HepG2 (cell line): ENCODE measurements around the gene PEX10. TPM values are rescaled to one million over a fixed set of nuclear protein-coding genes. Genes with fewer than 3 reads are reported as not detected.

Source experiments
- ARNTL ChIP-seq: sonication (generic); formaldehyde crosslinking; IDR thresholded peaks from 2 replicates; pipeline ENCODE4 v1.4.0; 2020; ENCODE audit warnings: mild to moderate bottlenecking, missing genetic modification reagents
- KDM6A ChIP-seq: IDR thresholded peaks from 2 replicates; pipeline ENCODE4 v1.6.1; 2016; ENCODE audit warnings: low read depth
- MAFG ChIP-seq: sonication (generic); formaldehyde crosslinking; IDR thresholded peaks from 2 replicates; pipeline ENCODE4 v1.5.1; 2020; ENCODE audit warnings: mild to moderate bottlenecking, missing genetic modification reagents
- MTF2 ChIP-seq: sonication (generic); formaldehyde crosslinking; IDR thresholded peaks from 2 replicates; pipeline ENCODE4 v1.5.0; 2020; ENCODE audit warnings: missing genetic modification reagents, borderline replicate concordance
- NFE2L2 ChIP-seq: fragments of 150-350 bp; IDR thresholded peaks from 2 replicates; pipeline ENCODE4 v1.6.1; 2014; ENCODE audit warnings: low read length
- POLR2G ChIP-seq: fragments of 200-400 bp; formaldehyde crosslinking; IDR thresholded peaks from 2 replicates; pipeline ENCODE4 v1.6.1; 2018; ENCODE audit warnings: mild to moderate bottlenecking, low read depth, low read length, moderate library complexity
- SRSF1 ChIP-seq: fragments of 200-400 bp; formaldehyde crosslinking; optimal IDR thresholded peaks from 2 replicates; pipeline ENCODE3; 2017; ENCODE audit warnings: mild to moderate bottlenecking, low read depth, low read length, moderate library complexity
- TBX2 ChIP-seq: sonication (generic); formaldehyde crosslinking; IDR thresholded peaks from 2 replicates; pipeline ENCODE4 v1.5.0; 2020; ENCODE audit warnings: missing genetic modification reagents, mild to moderate bottlenecking, borderline replicate concordance
- TSC22D2 ChIP-seq: sonication (generic); formaldehyde crosslinking; IDR thresholded peaks from 2 replicates; pipeline ENCODE4 v1.5.1; 2020; ENCODE audit warnings: missing genetic modification reagents, mild to moderate bottlenecking, borderline replicate concordance
- ZNF12 ChIP-seq: sonication (generic); formaldehyde crosslinking; IDR thresholded peaks from 2 replicates; pipeline ENCODE4 v1.5.0; 2020; ENCODE audit warnings: missing genetic modification reagents
- ZNF20 ChIP-seq: sonication (generic); formaldehyde crosslinking; IDR thresholded peaks from 2 replicates; pipeline ENCODE4 v1.4.0; 2020; ENCODE audit warnings: mild to moderate bottlenecking, moderate library complexity, missing genetic modification reagents
- ZNF282 ChIP-seq: fragments of 450-650 bp; IDR thresholded peaks from 2 replicates; pipeline ENCODE4 v1.6.1; 2018; ENCODE audit not compliant: partially characterized antibody
- ZNF441 ChIP-seq: sonication (generic); formaldehyde crosslinking; IDR thresholded peaks from 2 replicates; pipeline ENCODE4 v1.7.0; 2021; ENCODE audit warnings: missing genetic modification reagents, borderline replicate concordance
- ZNF570 ChIP-seq: sonication (generic); formaldehyde crosslinking; IDR thresholded peaks from 2 replicates; pipeline ENCODE4 v1.4.0; 2020; ENCODE audit warnings: mild to moderate bottlenecking, missing genetic modification reagents, borderline replicate concordance
- ZNF629 ChIP-seq: sonication (generic); formaldehyde crosslinking; conservative IDR thresholded peaks from 2 replicates; pipeline ENCODE4 v1.5.0; 2020; ENCODE audit warnings: missing genetic modification reagents
- polyA plus RNA-seq, 8 experiments: library from polyadenylated mRNA; depleted of rRNA in 3 of 8; stranded (reverse) in 7 of 8; unstranded in 1 of 8; fragments of >200 nt; fragmentation: Illumina TruSeq in 4 of 8; extraction: Trizol in 4 of 8; gene quantifications; 2 replicates each; pipeline versions ENCODE4 v1.2.1 to v1.2.3, GENCODE V29; 2011 to 2016; ENCODE audit warnings: low read depth in 4 of 8, missing spikeins in 1 of 8, mixed read lengths in 1 of 8; ENCODE audit not compliant: insufficient read depth in 1 of 8
- total RNA-seq, 5 experiments: library from RNA; depleted of rRNA; stranded (reverse); fragments of >200 nt; fragmentation: Illumina TruSeq; extraction: Trizol; gene quantifications; 2 replicates each; pipeline ENCODE4 v1.2.3, GENCODE V29; 2016; ENCODE audit warnings: low read depth in 1 of 5
- TF ChIP-seq, protein P1 (sequence below): IDR thresholded peaks from 2 replicates; pipeline ENCODE4 v1.6.1; 2018; ENCODE audit warnings: missing genetic modification reagents
- TF ChIP-seq, protein P2 (sequence below): sonication (generic); formaldehyde crosslinking; IDR thresholded peaks from 2 replicates; pipeline ENCODE4 v1.4.0; 2020; ENCODE audit warnings: mild to moderate bottlenecking, missing genetic modification reagents, borderline replicate concordance
- TF ChIP-seq, protein P3 (sequence below): sonication (generic); formaldehyde crosslinking; IDR thresholded peaks from 2 replicates; pipeline ENCODE4 v1.8.1; 2023; ENCODE audit warnings: mild to moderate bottlenecking, missing genetic modification reagents
- TF ChIP-seq, protein P4 (sequence below): IDR thresholded peaks from 2 replicates; pipeline ENCODE4 v1.6.1; 2016; ENCODE audit warnings: mild to moderate bottlenecking
- TF ChIP-seq, protein P5 (sequence below): sonication (generic); formaldehyde crosslinking; IDR thresholded peaks from 2 replicates; pipeline ENCODE4 v1.4.0; 2020; ENCODE audit warnings: mild to moderate bottlenecking, missing genetic modification reagents
- TF ChIP-seq, protein P6 (sequence below): sonication (generic); formaldehyde crosslinking; IDR thresholded peaks from 2 replicates; pipeline ENCODE4 v1.4.0; 2020; ENCODE audit warnings: missing genetic modification reagents

Gene PEX10
- total and polyA plus RNA-seq, 2 of the 13 experiments (the other 11 are each of a cell fraction or from before 2014, with no cell fraction given): 16.1 to 39.6 TPM

DNA sequence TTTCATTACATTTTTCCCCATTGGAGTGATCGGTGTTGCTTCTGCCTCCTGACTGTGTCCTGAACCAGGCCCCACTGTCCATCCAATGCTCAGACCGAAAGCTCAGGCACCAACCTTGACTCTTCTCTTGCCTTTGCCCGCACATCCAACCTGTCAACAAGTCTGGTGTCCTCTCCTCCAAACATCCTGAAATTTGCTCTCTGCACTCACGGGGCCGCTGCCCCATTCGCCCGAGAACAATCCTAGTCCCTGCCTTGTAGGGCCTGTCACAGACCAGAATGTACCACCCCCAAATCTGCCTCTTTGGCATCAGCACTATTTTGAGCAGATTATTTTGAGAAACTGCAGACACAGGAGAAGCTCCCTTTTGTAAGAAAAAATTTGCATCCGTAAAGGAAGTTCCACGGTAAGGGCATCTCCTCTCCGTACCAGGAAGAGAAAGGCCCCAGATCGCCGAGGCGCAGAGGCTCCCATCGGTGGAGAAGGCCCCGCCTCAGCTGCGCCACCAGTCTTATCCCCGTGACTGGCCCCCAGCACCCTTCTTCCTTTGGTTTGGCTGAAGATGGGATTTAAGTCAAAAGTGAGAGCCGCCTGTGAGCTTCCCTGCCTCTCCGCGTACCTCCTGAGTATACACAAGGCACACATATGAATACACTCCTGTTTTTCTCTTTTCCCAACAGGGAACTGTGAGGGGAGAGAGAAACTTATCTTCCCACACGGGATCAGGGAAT lies 28.1 kb downstream of the PEX10 start (continued):
- TF ChIP-seq, protein P1, sequence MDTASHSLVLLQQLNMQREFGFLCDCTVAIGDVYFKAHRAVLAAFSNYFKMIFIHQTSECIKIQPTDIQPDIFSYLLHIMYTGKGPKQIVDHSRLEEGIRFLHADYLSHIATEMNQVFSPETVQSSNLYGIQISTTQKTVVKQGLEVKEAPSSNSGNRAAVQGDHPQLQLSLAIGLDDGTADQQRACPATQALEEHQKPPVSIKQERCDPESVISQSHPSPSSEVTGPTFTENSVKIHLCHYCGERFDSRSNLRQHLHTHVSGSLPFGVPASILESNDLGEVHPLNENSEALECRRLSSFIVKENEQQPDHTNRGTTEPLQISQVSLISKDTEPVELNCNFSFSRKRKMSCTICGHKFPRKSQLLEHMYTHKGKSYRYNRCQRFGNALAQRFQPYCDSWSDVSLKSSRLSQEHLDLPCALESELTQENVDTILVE (CRISPR knock-in tag): no peak
- TF ChIP-seq POLR2G: no peak
- no peak for TF ChIP-seq ZNF441
- TF ChIP-seq MAFG (CRISPR knock-in tag): no peak
- TF ChIP-seq ZNF20 (CRISPR knock-in tag): no peak
- TF ChIP-seq, protein P2, sequence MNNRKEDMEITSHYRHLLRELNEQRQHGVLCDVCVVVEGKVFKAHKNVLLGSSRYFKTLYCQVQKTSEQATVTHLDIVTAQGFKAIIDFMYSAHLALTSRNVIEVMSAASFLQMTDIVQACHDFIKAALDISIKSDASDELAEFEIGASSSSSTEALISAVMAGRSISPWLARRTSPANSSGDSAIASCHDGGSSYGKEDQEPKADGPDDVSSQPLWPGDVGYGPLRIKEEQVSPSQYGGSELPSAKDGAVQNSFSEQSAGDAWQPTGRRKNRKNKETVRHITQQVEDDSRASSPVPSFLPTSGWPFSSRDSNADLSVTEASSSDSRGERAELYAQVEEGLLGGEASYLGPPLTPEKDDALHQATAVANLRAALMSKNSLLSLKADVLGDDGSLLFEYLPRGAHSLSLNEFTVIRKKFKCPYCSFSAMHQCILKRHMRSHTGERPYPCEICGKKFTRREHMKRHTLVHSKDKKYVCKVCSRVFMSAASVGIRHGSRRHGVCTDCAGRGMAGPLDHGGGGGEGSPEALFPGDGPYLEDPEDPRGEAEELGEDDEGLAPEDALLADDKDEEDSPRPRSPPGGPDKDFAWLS (CRISPR knock-in tag): no peak
- TF ChIP-seq SRSF1: no peak
- 0 out of 2 replicates have a peak, but pooled peaks have one; percentile 39 for TF ChIP-seq KDM6A
- TF ChIP-seq ZNF629 (CRISPR knock-in tag): 0 out of 2 replicates have a peak, but pooled peaks have one; percentile 14
- TF ChIP-seq TSC22D2: no peak
- TF ChIP-seq ZNF12 (CRISPR knock-in tag): no peak
- TF ChIP-seq, protein P3, sequence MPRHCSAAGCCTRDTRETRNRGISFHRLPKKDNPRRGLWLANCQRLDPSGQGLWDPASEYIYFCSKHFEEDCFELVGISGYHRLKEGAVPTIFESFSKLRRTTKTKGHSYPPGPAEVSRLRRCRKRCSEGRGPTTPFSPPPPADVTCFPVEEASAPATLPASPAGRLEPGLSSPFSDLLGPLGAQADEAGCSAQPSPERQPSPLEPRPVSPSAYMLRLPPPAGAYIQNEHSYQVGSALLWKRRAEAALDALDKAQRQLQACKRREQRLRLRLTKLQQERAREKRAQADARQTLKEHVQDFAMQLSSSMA: 0 out of 2 replicates have a peak, but pooled peaks have one; percentile 69
- TF ChIP-seq, protein P4, sequence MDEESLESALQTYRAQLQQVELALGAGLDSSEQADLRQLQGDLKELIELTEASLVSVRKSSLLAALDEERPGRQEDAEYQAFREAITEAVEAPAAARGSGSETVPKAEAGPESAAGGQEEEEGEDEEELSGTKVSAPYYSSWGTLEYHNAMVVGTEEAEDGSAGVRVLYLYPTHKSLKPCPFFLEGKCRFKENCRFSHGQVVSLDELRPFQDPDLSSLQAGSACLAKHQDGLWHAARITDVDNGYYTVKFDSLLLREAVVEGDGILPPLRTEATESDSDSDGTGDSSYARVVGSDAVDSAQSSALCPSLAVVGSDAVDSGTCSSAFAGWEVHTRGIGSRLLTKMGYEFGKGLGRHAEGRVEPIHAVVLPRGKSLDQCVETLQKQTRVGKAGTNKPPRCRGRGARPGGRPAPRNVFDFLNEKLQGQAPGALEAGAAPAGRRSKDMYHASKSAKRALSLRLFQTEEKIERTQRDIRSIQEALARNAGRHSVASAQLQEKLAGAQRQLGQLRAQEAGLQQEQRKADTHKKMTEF (CRISPR knock-in tag): no peak
- TF ChIP-seq TBX2 (CRISPR knock-in tag): no peak
- TF ChIP-seq ZNF282: no peak
- TF ChIP-seq NFE2L2: no peak
- no peak for TF ChIP-seq ZNF570 (CRISPR knock-in tag)
- TF ChIP-seq, protein P5, sequence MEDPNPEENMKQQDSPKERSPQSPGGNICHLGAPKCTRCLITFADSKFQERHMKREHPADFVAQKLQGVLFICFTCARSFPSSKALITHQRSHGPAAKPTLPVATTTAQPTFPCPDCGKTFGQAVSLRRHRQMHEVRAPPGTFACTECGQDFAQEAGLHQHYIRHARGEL: no peak
- TF ChIP-seq, protein P6, sequence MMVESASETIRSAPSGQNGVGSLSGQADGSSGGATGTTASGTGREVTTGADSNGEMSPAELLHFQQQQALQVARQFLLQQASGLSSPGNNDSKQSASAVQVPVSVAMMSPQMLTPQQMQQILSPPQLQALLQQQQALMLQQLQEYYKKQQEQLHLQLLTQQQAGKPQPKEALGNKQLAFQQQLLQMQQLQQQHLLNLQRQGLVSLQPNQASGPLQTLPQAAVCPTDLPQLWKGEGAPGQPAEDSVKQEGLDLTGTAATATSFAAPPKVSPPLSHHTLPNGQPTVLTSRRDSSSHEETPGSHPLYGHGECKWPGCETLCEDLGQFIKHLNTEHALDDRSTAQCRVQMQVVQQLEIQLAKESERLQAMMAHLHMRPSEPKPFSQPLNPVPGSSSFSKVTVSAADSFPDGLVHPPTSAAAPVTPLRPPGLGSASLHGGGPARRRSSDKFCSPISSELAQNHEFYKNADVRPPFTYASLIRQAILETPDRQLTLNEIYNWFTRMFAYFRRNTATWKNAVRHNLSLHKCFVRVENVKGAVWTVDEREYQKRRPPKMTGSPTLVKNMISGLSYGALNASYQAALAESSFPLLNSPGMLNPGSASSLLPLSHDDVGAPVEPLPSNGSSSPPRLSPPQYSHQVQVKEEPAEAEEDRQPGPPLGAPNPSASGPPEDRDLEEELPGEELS (CRISPR knock-in tag): peak; percentile 63
- TF ChIP-seq ARNTL: 0 out of 2 replicates have a peak, but pooled peaks have one; percentile 39
- TF ChIP-seq MTF2 (CRISPR knock-in tag): no peak
